Colonic mucosa (tissue), 4 donors: Measurements from ENCODE around the gene TENM4. TPM values are rescaled to one million over a fixed set of nuclear protein-coding genes. Genes with fewer than 3 reads are reported as not detected.

Experiments used
- DNase-seq: peaks from one replicate; pipeline ENCODE4 v3.0.0-alpha.2; 2020
- H3K27ac ChIP-seq: fragments of 200-600 bp; one replicate; pipeline ENCODE4 v1.8.0; 2021
- H3K27me3 ChIP-seq: fragments of 200-600 bp; one replicate; pipeline ENCODE4 v1.8.0; 2021
- H3K36me3 ChIP-seq: fragments of 200-600 bp; one replicate; pipeline ENCODE4 v1.8.0; 2021
- H3K4me1 ChIP-seq: fragments of 200-600 bp; one replicate; pipeline ENCODE4 v1.8.0; 2021; ENCODE audit warnings: mild to moderate bottlenecking
- H3K4me3 ChIP-seq: fragments of 200-600 bp; one replicate; pipeline ENCODE4 v1.8.0; 2021
- H3K9ac ChIP-seq, 2 donors: one replicate each; pipeline ENCODE4 v1.7.0; 2013; ENCODE audit warnings: control low read depth in 2 of 2, low read depth in 2 of 2, low read length in 2 of 2
- H3K9me3 ChIP-seq: fragments of 200-600 bp; one replicate; pipeline ENCODE4 v1.8.0; 2021
- intact Hi-C: fragments of 100-400 bp; cut with DNase I; formaldehyde crosslinking; loops from one replicate; pipeline ENCODE4 v1.14.1; 2022
- total RNA-seq, 2 donors: library from RNA; stranded (reverse); fragmentation: NEBNext Ultra II Directional in 1 of 2; extraction: Animal tissue kit (Norgen Biotek cat#: 25700) in 1 of 2; gene quantifications; one replicate each; pipeline ENCODE4 v1.2.1, GENCODE V29; 2021
- TF ChIP-seq, protein P1 (sequence below): fragments of 200-600 bp; IDR thresholded peaks from one replicate; pipeline ENCODE4 v1.8.0; 2022; ENCODE audit warnings: antibody characterized with exemption, mild to moderate bottlenecking
- donor health status: healthy.
- donor health status: DM: no; HTN: no; CAD: no.
- donor health status: DM: no; HTN: no; CAD: no.

Gene TENM4
- total RNA-seq, 2 donors from 2014 or later, result 0.48 to 1.2 TPM

DNA sequence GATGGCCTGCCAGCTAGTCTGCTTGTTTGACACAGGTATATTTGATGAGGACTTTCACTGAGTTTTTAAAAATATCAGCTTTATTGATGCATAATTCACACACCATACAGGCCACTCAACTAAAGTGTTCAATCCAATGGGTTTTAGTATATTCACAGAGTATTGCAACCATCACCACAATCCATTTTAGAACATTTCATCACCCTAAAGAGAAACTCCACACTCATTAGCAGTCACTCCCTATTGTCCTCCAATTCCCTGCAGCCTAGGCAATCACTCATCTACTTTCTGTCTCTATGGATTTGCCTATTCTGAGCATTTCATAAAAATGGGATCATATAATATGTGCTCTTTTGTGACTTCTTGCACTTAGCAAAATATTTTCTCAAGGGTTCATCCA is 468.2 kb downstream of the TENM4 start:
- no peaks in the 10 kb centered on the region for H3K36me3 ChIP-seq
- no peak for DNase-seq
- intact Hi-C loops, result no loop called here
- no peak overlapping the region for H3K4me3 ChIP-seq
- H3K27ac ChIP-seq, result no peak overlapping the region
- no peaks in the 10 kb centered on the region for H3K27me3 ChIP-seq
- TF ChIP-seq, protein P1, sequence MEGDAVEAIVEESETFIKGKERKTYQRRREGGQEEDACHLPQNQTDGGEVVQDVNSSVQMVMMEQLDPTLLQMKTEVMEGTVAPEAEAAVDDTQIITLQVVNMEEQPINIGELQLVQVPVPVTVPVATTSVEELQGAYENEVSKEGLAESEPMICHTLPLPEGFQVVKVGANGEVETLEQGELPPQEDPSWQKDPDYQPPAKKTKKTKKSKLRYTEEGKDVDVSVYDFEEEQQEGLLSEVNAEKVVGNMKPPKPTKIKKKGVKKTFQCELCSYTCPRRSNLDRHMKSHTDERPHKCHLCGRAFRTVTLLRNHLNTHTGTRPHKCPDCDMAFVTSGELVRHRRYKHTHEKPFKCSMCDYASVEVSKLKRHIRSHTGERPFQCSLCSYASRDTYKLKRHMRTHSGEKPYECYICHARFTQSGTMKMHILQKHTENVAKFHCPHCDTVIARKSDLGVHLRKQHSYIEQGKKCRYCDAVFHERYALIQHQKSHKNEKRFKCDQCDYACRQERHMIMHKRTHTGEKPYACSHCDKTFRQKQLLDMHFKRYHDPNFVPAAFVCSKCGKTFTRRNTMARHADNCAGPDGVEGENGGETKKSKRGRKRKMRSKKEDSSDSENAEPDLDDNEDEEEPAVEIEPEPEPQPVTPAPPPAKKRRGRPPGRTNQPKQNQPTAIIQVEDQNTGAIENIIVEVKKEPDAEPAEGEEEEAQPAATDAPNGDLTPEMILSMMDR, result no peak
- H3K9ac ChIP-seq, result no peak overlapping the region
- H3K4me1 ChIP-seq, result no peaks in the 10 kb centered on the region
- no peaks in the 10 kb centered on the region for H3K9me3 ChIP-seq

DNA sequence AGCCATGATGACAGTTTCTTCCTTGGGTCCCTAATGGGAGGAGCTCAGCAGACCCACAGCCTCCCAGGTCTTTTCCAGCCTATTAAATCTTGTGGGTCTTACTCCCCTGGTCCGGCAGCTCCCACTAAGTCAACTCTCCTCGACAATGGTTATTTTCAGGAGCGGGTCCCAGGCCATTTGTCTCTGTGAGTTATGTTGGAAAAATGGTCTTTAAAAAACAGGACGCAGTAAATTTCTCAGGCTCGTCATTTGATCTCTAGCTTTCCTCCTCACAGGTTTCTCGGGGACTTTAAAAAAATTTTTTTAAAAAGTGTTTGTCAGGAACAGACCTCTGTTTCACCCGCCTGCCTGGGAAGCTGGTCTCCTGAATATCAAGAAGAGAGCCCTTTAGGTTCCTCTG is 468.7 kb downstream of the TENM4 start:
- intact Hi-C loops, result no loop called here
- no peaks in the 10 kb centered on the region for H3K36me3 ChIP-seq
- H3K4me3 ChIP-seq, result no peak overlapping the region
- no peak overlapping the region for H3K27ac ChIP-seq
- H3K9me3 ChIP-seq, result no peaks in the 10 kb centered on the region
- DNase-seq, result no peak
- TF ChIP-seq, protein P1, result no peak
- no peak overlapping the region for H3K9ac ChIP-seq
- no peaks in the 10 kb centered on the region for H3K4me1 ChIP-seq
- no peaks in the 10 kb centered on the region for H3K27me3 ChIP-seq

DNA sequence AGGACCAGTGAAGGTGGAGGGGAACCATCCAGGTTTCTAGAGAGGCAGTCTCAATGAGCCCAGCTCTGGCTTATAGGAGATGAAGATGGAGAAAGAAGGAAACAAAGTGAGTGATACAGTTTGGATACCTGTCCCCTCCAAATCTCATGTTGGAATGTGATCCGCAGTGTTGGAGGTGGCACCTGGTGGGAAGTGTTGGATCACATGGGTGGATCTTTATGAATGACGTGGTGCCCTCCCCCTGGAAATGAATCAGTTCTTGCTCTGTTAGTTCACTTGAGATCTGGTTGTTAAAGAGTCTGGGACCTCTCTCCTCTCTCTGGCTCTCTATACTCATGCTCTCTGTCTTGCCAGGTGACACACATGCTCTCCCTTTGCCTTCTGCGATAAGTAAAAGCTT is 473.0 kb downstream of the TENM4 start:
- no peaks in the 10 kb centered on the region for H3K9me3 ChIP-seq
- no peaks in the 10 kb centered on the region for H3K36me3 ChIP-seq
- TF ChIP-seq, protein P1, result no peak
- H3K27me3 ChIP-seq, result no peaks in the 10 kb centered on the region
- H3K27ac ChIP-seq, result no peak overlapping the region
- H3K9ac ChIP-seq, result no peak overlapping the region
- H3K4me1 ChIP-seq, result no peaks in the 10 kb centered on the region
- intact Hi-C loops, result no loop called here
- H3K4me3 ChIP-seq, result no peak overlapping the region
- no peak for DNase-seq

DNA sequence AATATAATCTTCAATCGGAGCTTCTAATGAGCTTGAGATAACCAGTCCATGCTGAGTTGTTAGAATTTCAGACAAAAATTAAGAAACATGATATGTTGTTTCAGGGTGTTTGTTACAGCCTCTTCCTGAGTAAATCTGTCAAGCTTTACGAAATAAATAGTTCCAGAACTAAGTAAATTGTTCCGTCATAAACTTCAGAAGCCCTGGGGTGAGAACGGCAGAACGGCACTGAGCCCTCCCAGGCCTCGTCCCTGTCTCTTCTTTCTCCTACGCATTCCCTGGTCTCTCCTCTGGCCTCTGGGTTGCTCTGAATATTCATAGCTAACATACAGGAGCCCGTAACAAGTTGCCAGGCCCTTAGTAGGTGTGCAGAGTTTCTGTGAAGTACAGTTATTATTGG is 475.4 kb downstream of the TENM4 start:
- Histone ChIP-seq H3K27me3 (no peaks in the 10 kb centered on the region), H3K27ac (no peak overlapping the region), H3K4me1 (no peaks in the 10 kb centered on the region), H3K36me3 (no peaks in the 10 kb centered on the region), H3K9ac (no peak overlapping the region), H3K4me3 (no peak overlapping the region), H3K9me3 (no peaks in the 10 kb centered on the region)
- intact Hi-C loops, result no loop called here
- TF ChIP-seq, protein P1, result no peak
- no peak for DNase-seq

DNA sequence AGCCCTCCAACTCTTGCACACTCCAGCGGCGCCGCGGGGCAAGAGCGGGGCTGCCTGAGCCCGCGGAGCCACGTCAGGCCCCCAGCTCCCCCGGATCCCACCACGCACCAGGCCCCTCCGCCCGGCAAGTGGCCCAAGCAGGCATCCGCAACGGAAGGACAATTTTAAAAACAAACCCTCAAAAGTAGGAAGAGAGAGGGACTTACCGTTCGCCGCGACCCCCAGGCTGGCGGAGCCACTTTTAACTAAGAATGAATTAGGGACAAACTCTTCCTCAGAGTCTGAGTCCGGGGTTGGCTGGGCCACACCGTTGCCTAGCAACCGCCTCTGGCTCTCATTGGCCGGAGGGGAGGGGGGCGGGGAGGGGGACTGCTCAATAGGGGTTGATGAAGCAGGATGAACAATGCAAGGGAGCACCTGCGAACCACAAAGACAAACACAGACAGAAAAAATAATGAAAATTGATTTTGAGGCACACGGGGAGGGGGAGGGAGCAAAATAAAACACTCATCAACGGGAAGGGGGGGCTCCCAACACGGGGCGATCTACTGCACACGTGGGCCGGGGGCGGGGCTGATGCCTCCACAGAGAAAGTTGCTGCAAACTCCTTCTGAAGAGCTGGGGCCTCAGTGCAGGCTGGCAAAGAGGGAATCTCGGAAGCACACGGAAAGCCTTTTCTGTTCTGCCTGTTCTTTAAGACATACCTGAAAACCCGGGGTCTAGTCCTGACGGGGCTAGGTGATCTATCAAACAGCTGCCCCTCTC is 478.7 kb downstream of the TENM4 start:
- H3K27me3 ChIP-seq, result no peaks in the 10 kb centered on the region
- no peaks in the 10 kb centered on the region for H3K4me1 ChIP-seq
- no peak for DNase-seq
- no peaks in the 10 kb centered on the region for H3K9me3 ChIP-seq
- no peaks in the 10 kb centered on the region for H3K36me3 ChIP-seq
- intact Hi-C loops, result loop anchor here (2.0 kb wide), 1 partner anchor 317 kb away; no protein-coding TSS in a partner anchor
- no peak overlapping the region for H3K4me3 ChIP-seq
- TF ChIP-seq, protein P1, result no peak
- H3K27ac ChIP-seq, result no peak overlapping the region
- H3K9ac ChIP-seq, result no peak overlapping the region
